ENCODE measurements around the gene NFATC2.
A peak's percentile ranks its signal among the peaks of the same experiment; 100 is the strongest.
"Not testable (repeated sequence)": the region's sequence is repeated elsewhere in the genome, so short reads cannot be mapped to it uniquely, and the experiment has no call there.

NFATC2 gene

GRCh38 chr20:51492167-51493092 is 50.1 kb downstream of the NFATC2 start:
- DNase-seq: no peak

- DNase-seq: no peak
Observed at GRCh38 chr20:51491393-51491792, 51.1 kb downstream of the NFATC2 start.

- no peak for DNase-seq
Observed at GRCh38 chr20:51490635-51491034, 51.9 kb downstream of the NFATC2 start.

- no peak for DNase-seq
Observed at GRCh38 chr20:51489611-51490010, 52.9 kb downstream of the NFATC2 start.

GRCh38 chr20:51488331-51488730 is 54.2 kb downstream of the NFATC2 start:
- no peak for DNase-seq

GRCh38 chr20:51487565-51488268 is 54.8 kb downstream of the NFATC2 start:
- DNase-seq: no peak

GRCh38 chr20:51487076-51487475 is 55.4 kb downstream of the NFATC2 start:
- DNase-seq: no peak

GRCh38 chr20:51486197-51487005 is 56.1 kb downstream of the NFATC2 start:
- no peak for DNase-seq

GRCh38 chr20:51484831-51485230 is 57.7 kb downstream of the NFATC2 start:
- DNase-seq: no peak

GRCh38 chr20:51484141-51484815 is 58.2 kb downstream of the NFATC2 start:
- no peak for DNase-seq

GRCh38 chr20:51482836-51483473 is 59.6 kb downstream of the NFATC2 start:
- DNase-seq: no peak

GRCh38 chr20:51481341-51481914 is 61.1 kb downstream of the NFATC2 start:
- peak; percentile 65 for DNase-seq

GRCh38 chr20:51480507-51481270 is 61.8 kb downstream of the NFATC2 start:
- peak; percentile 60 for DNase-seq

GRCh38 chr20:51476106-51476505 is 66.4 kb downstream of the NFATC2 start:
- not testable (repeated sequence) for DNase-seq

- no peak for DNase-seq
Observed at GRCh38 chr20:51473771-51474170, 68.7 kb downstream of the NFATC2 start.

- no peak for DNase-seq
Observed at GRCh38 chr20:51473256-51473655, 69.3 kb downstream of the NFATC2 start.

GRCh38 chr20:51470907-51471411 is 71.6 kb downstream of the NFATC2 start:
- no peak for DNase-seq

- DNase-seq: no peak
Observed at GRCh38 chr20:51470499-51470820, 72.1 kb downstream of the NFATC2 start.

- DNase-seq: no peak
Observed at GRCh38 chr20:51469578-51470498, 72.7 kb downstream of the NFATC2 start.

- DNase-seq: no peak
Observed at GRCh38 chr20:51469046-51469445, 73.5 kb downstream of the NFATC2 start.
